PC-9 (cell line): ENCODE data around the gene TNS1. TPM values are rescaled to one million over a fixed set of nuclear protein-coding genes. Genes with fewer than 3 reads are reported as not detected.

Experiments
- BruUV-seq: library from RNA; stranded (reverse); fragments of 400-500 nt; replicated peaks from 2 replicates; lab custom pipeline; 2021; lab: Mats Ljungman, UMichigan
- CTCF ChIA-PET: fragments of 300-600 bp; sonication (Branson Sonifier 250); formaldehyde crosslinking; loops from one replicate; lab custom pipeline; 2022; ENCODE audit warnings: antibody characterized with exemption; lab: Charles Lee
- POLR2A ChIA-PET: fragments of 300-600 bp; sonication (Branson Sonifier 250); formaldehyde crosslinking; loops from one replicate; lab custom pipeline; 2022; ENCODE audit warnings: antibody characterized with exemption; ENCODE audit not compliant: unreplicated experiment; lab: Charles Lee
- DNase-seq, 2 experiments: peaks; one replicate each; pipeline versions ENCODE4 v3.0.0 to v3.0.0-alpha.2; 2015 to 2022; ENCODE audit warnings: mixed read lengths in 1 of 2
- H2AFZ ChIP-seq: fragments of 200-600 bp; sonication (generic); 2 replicates; pipeline ENCODE4 v1.8.1; 2017; ENCODE audit warnings: antibody characterized with exemption
- H3F3A ChIP-seq: fragments of 200-600 bp; sonication (generic); 2 replicates; pipeline ENCODE4 v1.8.1; 2017; ENCODE audit warnings: antibody characterized with exemption, mild to moderate bottlenecking, low read depth; ENCODE audit not compliant: insufficient read depth
- H3K27ac ChIP-seq: fragments of 200-600 bp; sonication (generic); 2 replicates; pipeline ENCODE4 v1.6.1; 2016; ENCODE audit warnings: mixed run types
- H3K27me3 ChIP-seq: fragments of 200-600 bp; sonication (generic); 2 replicates; pipeline ENCODE4 v1.6.1; 2016; ENCODE audit warnings: low read depth, mixed run types; ENCODE audit not compliant: insufficient read depth
- H3K36me3 ChIP-seq: fragments of 200-600 bp; sonication (generic); 2 replicates; pipeline ENCODE4 v1.6.1; 2016; ENCODE audit warnings: low read depth, mixed run types
- H3K4me1 ChIP-seq: fragments of 200-600 bp; sonication (generic); replicated peaks from 2 replicates; pipeline ENCODE4 v1.6.1; 2016; ENCODE audit warnings: mixed run types; ENCODE audit not compliant: insufficient read depth
- H3K4me2 ChIP-seq: fragments of 200-600 bp; sonication (generic); 2 replicates; pipeline ENCODE4 v1.6.1; 2017; ENCODE audit warnings: mixed run types
- H3K4me3 ChIP-seq: fragments of 200-600 bp; sonication (generic); 2 replicates; pipeline ENCODE4 v1.6.1; 2016; ENCODE audit warnings: mixed run types
- H3K79me2 ChIP-seq: fragments of 200-600 bp; sonication (generic); 2 replicates; pipeline ENCODE4 v1.6.1; 2017; ENCODE audit warnings: low read depth, mixed run types
- H3K9me2 ChIP-seq: fragments of 200-600 bp; sonication (generic); 2 replicates; pipeline ENCODE4 v1.8.1; 2017; ENCODE audit warnings: mild to moderate bottlenecking; ENCODE audit not compliant: insufficient read depth
- H3K9me3 ChIP-seq: fragments of 200-600 bp; sonication (generic); 2 replicates; pipeline ENCODE4 v1.8.1; 2016; ENCODE audit warnings: low read depth; ENCODE audit not compliant: insufficient read depth
- H4K20me1 ChIP-seq: fragments of 200-600 bp; sonication (generic); 2 replicates; pipeline ENCODE4 v1.8.1; 2017; ENCODE audit not compliant: insufficient read depth
- EZH2 ChIP-seq: fragments of 200-600 bp; sonication (generic); IDR thresholded peaks from 2 replicates; pipeline ENCODE4 v1.8.0; 2017; ENCODE audit warnings: antibody characterized with exemption, low read depth
- intact Hi-C: fragments of 100-400 bp; cut with micrococcal nuclease; formaldehyde crosslinking; loops from one replicate; pipeline ENCODE4 v1.10.0; 2022; ENCODE audit not compliant: unreplicated experiment
- total RNA-seq: library from RNA; stranded (reverse); gene quantifications from 2 replicates; pipeline ENCODE4 v1.2.3, GENCODE V29; 2021
- TF ChIP-seq, protein P1 (sequence below): fragments of 200-600 bp; sonication (generic); conservative IDR thresholded peaks from 2 replicates; pipeline ENCODE4 v1.6.1; 2017; ENCODE audit warnings: mixed run types, antibody characterized with exemption, mild to moderate bottlenecking, moderate library complexity

TNS1 gene
- total RNA-seq, 1 experiment from 2014 or later = 5.5 TPM

DNA sequence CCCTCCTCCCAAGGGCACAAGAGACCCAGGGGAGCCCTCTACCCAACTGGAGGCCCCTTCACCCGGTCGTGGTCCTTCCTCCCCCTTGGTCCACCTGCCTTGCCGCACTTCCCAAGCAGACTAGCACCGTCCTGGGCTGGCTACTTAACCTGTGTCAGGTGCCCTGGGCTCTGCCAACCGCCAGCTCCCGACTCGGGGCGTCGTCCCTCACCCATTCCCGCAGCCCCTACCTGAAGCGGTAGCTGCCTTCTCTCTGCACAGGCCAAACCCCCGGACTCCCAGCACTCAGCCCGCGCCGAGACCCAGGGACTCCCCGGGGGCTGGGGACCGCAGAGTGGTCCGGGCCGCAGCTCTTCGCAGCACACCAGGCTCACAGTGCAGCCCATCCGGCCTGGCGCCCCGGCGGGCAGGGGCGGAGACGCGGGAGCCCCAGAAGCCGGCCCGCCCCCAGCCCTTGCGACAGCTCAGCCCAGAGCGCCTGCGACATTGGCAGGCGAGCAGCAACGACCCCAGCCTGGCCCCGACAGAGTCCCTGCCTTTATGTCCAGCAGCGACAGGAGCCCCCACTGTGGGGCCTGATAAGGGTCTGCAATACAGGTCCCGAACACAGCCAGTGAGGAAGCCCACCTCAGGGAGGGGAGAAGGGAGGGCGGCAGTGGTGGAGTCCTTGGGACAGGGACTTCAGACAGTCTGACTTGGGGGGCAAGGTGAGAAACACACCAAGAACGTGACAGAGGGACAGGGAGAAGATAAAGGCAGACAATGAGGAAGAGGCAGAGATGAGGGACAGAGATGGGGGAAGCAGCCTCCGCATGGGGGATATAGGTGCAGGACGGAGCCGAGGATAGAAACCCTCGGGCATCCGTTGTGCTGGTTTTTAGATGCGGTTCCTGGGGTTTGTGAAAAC lies 31.0 kb upstream of the TNS1 start:
- H3K4me1 ChIP-seq = no peaks in the 10 kb centered on the region
- intact Hi-C loops = loop anchor here (1.0 to 5.0 kb wide), 3 partner anchors 33 to 245 kb away; partner anchors contain the start of gene RUFY4
- H3K79me2 ChIP-seq = no peaks in the 10 kb centered on the region
- H3F3A ChIP-seq = no peaks in the 10 kb centered on the region
- H4K20me1 ChIP-seq = no peaks in the 10 kb centered on the region
- TF ChIP-seq EZH2 = no peak
- TF ChIP-seq, protein P1, sequence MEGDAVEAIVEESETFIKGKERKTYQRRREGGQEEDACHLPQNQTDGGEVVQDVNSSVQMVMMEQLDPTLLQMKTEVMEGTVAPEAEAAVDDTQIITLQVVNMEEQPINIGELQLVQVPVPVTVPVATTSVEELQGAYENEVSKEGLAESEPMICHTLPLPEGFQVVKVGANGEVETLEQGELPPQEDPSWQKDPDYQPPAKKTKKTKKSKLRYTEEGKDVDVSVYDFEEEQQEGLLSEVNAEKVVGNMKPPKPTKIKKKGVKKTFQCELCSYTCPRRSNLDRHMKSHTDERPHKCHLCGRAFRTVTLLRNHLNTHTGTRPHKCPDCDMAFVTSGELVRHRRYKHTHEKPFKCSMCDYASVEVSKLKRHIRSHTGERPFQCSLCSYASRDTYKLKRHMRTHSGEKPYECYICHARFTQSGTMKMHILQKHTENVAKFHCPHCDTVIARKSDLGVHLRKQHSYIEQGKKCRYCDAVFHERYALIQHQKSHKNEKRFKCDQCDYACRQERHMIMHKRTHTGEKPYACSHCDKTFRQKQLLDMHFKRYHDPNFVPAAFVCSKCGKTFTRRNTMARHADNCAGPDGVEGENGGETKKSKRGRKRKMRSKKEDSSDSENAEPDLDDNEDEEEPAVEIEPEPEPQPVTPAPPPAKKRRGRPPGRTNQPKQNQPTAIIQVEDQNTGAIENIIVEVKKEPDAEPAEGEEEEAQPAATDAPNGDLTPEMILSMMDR = no peak
- peaks cover 37% of the 10 kb centered on the region for H3K27me3 ChIP-seq
- POLR2A ChIA-PET = no interaction called here
- H3K4me2 ChIP-seq = no peak overlapping the region
- CTCF ChIA-PET = interaction anchor here (0.5 to 0.7 kb wide), 2 partner anchors 134 to 483 kb away, joined by 3 to 5 read pairs; no protein-coding TSS in a partner anchor
- no peak for DNase-seq
- no peak overlapping the region for H2AFZ ChIP-seq
- H3K9me2 ChIP-seq = no peaks in the 10 kb centered on the region
- H3K4me3 ChIP-seq = no peak overlapping the region
- BruUV-seq = no TSS peak
- H3K9me3 ChIP-seq = no peaks in the 10 kb centered on the region
- H3K36me3 ChIP-seq = no peaks in the 10 kb centered on the region
- H3K27ac ChIP-seq = no peak overlapping the region

DNA sequence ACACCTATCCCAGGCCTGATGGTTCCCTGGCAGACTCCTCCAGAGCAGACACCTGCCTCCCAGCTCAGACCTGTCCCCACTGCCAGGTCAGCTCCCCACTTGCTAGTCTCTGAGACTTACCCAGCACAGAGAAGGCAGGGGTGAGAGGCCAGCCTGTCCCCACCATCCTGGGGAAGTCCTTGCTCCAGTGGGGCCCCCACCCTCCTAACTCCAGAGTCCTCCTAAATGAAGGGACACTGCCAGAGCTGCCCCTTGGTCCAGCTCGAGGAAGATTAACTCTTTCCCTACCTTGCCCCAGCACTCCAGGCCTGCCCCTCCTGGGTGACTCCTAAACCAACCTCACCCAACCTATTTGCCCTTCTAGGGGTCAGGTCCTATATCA lies 30.4 kb upstream of the TNS1 start:
- Histone ChIP-seq H3K9me3 (no peaks in the 10 kb centered on the region), H3K4me2 (no peak overlapping the region), H3K4me3 (no peak overlapping the region), H3K4me1 (no peaks in the 10 kb centered on the region), H3K27me3 (peaks cover 31% of the 10 kb centered on the region), H3K9me2 (no peaks in the 10 kb centered on the region), H3K27ac (no peak overlapping the region), H4K20me1 (no peaks in the 10 kb centered on the region), H3K79me2 (no peaks in the 10 kb centered on the region), H2AFZ (no peak overlapping the region), H3F3A (no peaks in the 10 kb centered on the region), H3K36me3 (no peaks in the 10 kb centered on the region)
- ChIA-PET CTCF (interaction anchor here (0.5 to 0.7 kb wide), 3 partner anchors 35 to 482 kb away, joined by 3 to 5 read pairs (median 5); no protein-coding TSS in a partner anchor), POLR2A (no interaction called here)
- TF ChIP-seq EZH2 = no peak
- TF ChIP-seq, protein P1 = no peak
- intact Hi-C loops = loop anchor here (5.0 kb wide), 1 partner anchor 34 kb away; the partner anchor contains the start of gene RUFY4
- BruUV-seq = no TSS peak
- no peak for DNase-seq

- H3K4me1 ChIP-seq = no peaks in the 10 kb centered on the region
- TF ChIP-seq EZH2 = no peak
- H4K20me1 ChIP-seq = no peaks in the 10 kb centered on the region
- ChIA-PET CTCF (interaction anchor here (0.6 kb wide), 2 partner anchors 34 to 42 kb away, joined by 5 to 13 read pairs; no protein-coding TSS in a partner anchor), POLR2A (interaction anchor here (0.5 kb wide), 1 partner anchor 174 kb away, joined by 6 read pairs; no protein-coding TSS in a partner anchor)
- no peak overlapping the region for H3K27ac ChIP-seq
- H3F3A ChIP-seq = no peaks in the 10 kb centered on the region
- BruUV-seq = no TSS peak
- H3K9me3 ChIP-seq = no peaks in the 10 kb centered on the region
- no peaks in the 10 kb centered on the region for H3K9me2 ChIP-seq
- H3K4me2 ChIP-seq = no peak overlapping the region
- intact Hi-C loops = loop anchor here (5.0 kb wide), 1 partner anchor 35 kb away; the partner anchor contains the start of gene RUFY4
- peak in 1 of 2 experiments; percentile 70 for DNase-seq
- H3K79me2 ChIP-seq = no peaks in the 10 kb centered on the region
- no peak overlapping the region for H2AFZ ChIP-seq
- H3K27me3 ChIP-seq = peaks cover 24% of the 10 kb centered on the region
- H3K36me3 ChIP-seq = no peaks in the 10 kb centered on the region
- H3K4me3 ChIP-seq = no peak overlapping the region
Measured at GRCh38 chr2:218032336-218033171, 29.8 kb upstream of the TNS1 start.
